HEK293 (cell line): ENCODE measurements around the gene FLRT1.

ENCODE experiments used
- CTCF ChIP-seq: fragments of 450-650 bp; formaldehyde crosslinking; IDR thresholded peaks from 2 replicates; pipeline ENCODE4 v1.5.1; 2016; ENCODE audit warnings: missing biosample characterization, missing genetic modification characterization
- PRDM10 ChIP-seq: fragments of 450-650 bp; formaldehyde crosslinking; IDR thresholded peaks from 2 replicates; pipeline ENCODE4 v1.5.1; 2016; ENCODE audit warnings: missing biosample characterization, missing genetic modification characterization
- TRIM28 ChIP-seq: IDR thresholded peaks from 2 replicates; pipeline ENCODE4 v1.6.1; 2011; ENCODE audit warnings: low read length, control low read depth, borderline replicate concordance
- ZBTB48 ChIP-seq: fragments of 450-650 bp; formaldehyde crosslinking; IDR thresholded peaks from 2 replicates; pipeline ENCODE4 v1.5.1; 2016; ENCODE audit warnings: missing biosample characterization, missing genetic modification characterization
- ZNF133 ChIP-seq: fragments of 450-650 bp; formaldehyde crosslinking; IDR thresholded peaks from 2 replicates; pipeline ENCODE4 v1.5.1; 2016; ENCODE audit warnings: missing biosample characterization, missing genetic modification characterization
- ZNF24 ChIP-seq: fragments of 450-650 bp; formaldehyde crosslinking; IDR thresholded peaks from 2 replicates; pipeline ENCODE4 v1.5.1; 2016; ENCODE audit warnings: missing biosample characterization, missing genetic modification characterization
- ZNF280D ChIP-seq: fragments of 450-650 bp; formaldehyde crosslinking; IDR thresholded peaks from 2 replicates; pipeline ENCODE4 v1.5.1; 2016; ENCODE audit warnings: missing biosample characterization, missing genetic modification characterization
- ZNF394 ChIP-seq: fragments of 450-650 bp; formaldehyde crosslinking; IDR thresholded peaks from 2 replicates; pipeline ENCODE4 v1.5.1; 2016; ENCODE audit warnings: missing biosample characterization, missing genetic modification characterization, mild to moderate bottlenecking, moderate library complexity, borderline replicate concordance
- ZNF433 ChIP-seq: fragments of 450-650 bp; formaldehyde crosslinking; IDR thresholded peaks from 2 replicates; pipeline ENCODE4 v1.5.1; 2016; ENCODE audit warnings: missing biosample characterization, missing genetic modification characterization, low read depth
- ZNF629 ChIP-seq: fragments of 450-650 bp; formaldehyde crosslinking; IDR thresholded peaks from 2 replicates; pipeline ENCODE4 v1.5.1; 2017; ENCODE audit warnings: missing biosample characterization, missing genetic modification characterization
- ZSCAN16 ChIP-seq: fragments of 450-650 bp; formaldehyde crosslinking; IDR thresholded peaks from 2 replicates; pipeline ENCODE4 v1.5.1; 2016; ENCODE audit warnings: missing biosample characterization, missing genetic modification characterization

GRCh38 chr11:64007160-64007628 lies 28.5 kb upstream of the FLRT1 start:
- TF ChIP-seq CTCF (tag by site-specific recombination) (0 out of 2 replicates have a peak, but pooled peaks have one; percentile 36), ZBTB48 (tag by site-specific recombination) (0 out of 2 replicates have a peak, but pooled peaks have one; percentile 33), ZNF394 (no peak), ZNF133 (tag by site-specific recombination) (no peak), TRIM28 (no peak), ZNF629 (tag by site-specific recombination) (no peak), ZNF433 (tag by site-specific recombination) (no peak), PRDM10 (tag by site-specific recombination) (peak; percentile 75), ZSCAN16 (tag by site-specific recombination) (no peak), ZNF280D (tag by site-specific recombination) (no peak), ZNF24 (tag by site-specific recombination) (no peak)
